Calu3 (cell line): ENCODE measurements around the gene AP5B1. TPM values are rescaled to one million over a fixed set of nuclear protein-coding genes. Genes with fewer than 3 reads are reported as not detected.

Source experiments
- BruUV-seq: library from RNA; stranded (reverse); fragments of 400-500 nt; replicated peaks from 2 replicates; lab custom pipeline; 2021; lab: Mats Ljungman, UMichigan
- CTCF ChIA-PET: fragments of 300-600 bp; sonication (Branson Sonifier 250); formaldehyde crosslinking; loops from one replicate; lab custom pipeline; 2022; ENCODE audit warnings: antibody characterized with exemption; lab: Charles Lee
- DNase-seq: peaks from one replicate; pipeline ENCODE4 v3.0.0; 2022
- H3K27ac Mint-ChIP-seq: one replicate; pipeline ENCODE4 v1.8.0; 2022; ENCODE audit warnings: mixed read lengths; ENCODE audit not compliant: unreplicated experiment
- H3K27me3 Mint-ChIP-seq: one replicate; pipeline ENCODE4 v1.8.0; 2022; ENCODE audit warnings: mixed read lengths; ENCODE audit not compliant: unreplicated experiment
- H3K36me3 Mint-ChIP-seq: one replicate; pipeline ENCODE4 v1.8.0; 2022; ENCODE audit warnings: mild to moderate bottlenecking, moderate library complexity, mixed read lengths; ENCODE audit not compliant: insufficient read depth, unreplicated experiment
- H3K4me1 Mint-ChIP-seq: one replicate; pipeline ENCODE4 v1.8.0; 2022; ENCODE audit warnings: mild to moderate bottlenecking, low read depth, mixed read lengths; ENCODE audit not compliant: unreplicated experiment
- H3K4me3 Mint-ChIP-seq: one replicate; pipeline ENCODE4 v1.8.0; 2022; ENCODE audit warnings: mild to moderate bottlenecking, low read depth, moderate library complexity, mixed read lengths; ENCODE audit not compliant: unreplicated experiment
- H3K9me3 Mint-ChIP-seq: one replicate; pipeline ENCODE4 v1.8.0; 2022; ENCODE audit warnings: low read depth, mixed read lengths; ENCODE audit not compliant: unreplicated experiment
- CTCF ChIP-seq: fragments of 200-600 bp; IDR thresholded peaks from one replicate; pipeline ENCODE4 v1.8.0; 2022; ENCODE audit warnings: antibody characterized with exemption; ENCODE audit not compliant: unreplicated experiment
- intact Hi-C: fragments of 100-400 bp; cut with micrococcal nuclease; formaldehyde crosslinking; loops from one replicate; pipeline ENCODE4 v1.10.0; 2022; ENCODE audit not compliant: unreplicated experiment
- total RNA-seq: library from RNA; stranded (reverse); gene quantifications from 2 replicates; pipeline ENCODE4 v1.2.3, GENCODE V29; 2022

AP5B1 gene
- total RNA-seq, 1 experiment from 2014 or later = 18.5 TPM

GRCh38 chr11:65822776-65823528 is 42.2 kb upstream of the AP5B1 start:
- DNase-seq = no peak
- TF ChIP-seq CTCF = no peak
- Mint-ChIP-seq H3K4me3 (no peak overlapping the region), H3K36me3 (peaks cover 5% of the 10 kb centered on the region), H3K4me1 (no peaks in the 10 kb centered on the region), H3K27me3 (no peaks in the 10 kb centered on the region), H3K9me3 (no peaks in the 10 kb centered on the region), H3K27ac (no peak overlapping the region)
- BruUV-seq = no TSS peak
- intact Hi-C loops = no loop called here
- CTCF ChIA-PET = no interaction called here

GRCh38 chr11:65821107-65821506 is 40.3 kb upstream of the AP5B1 start:
- Mint-ChIP-seq H3K4me1 (no peaks in the 10 kb centered on the region), H3K36me3 (peaks cover 13% of the 10 kb centered on the region), H3K4me3 (no peak overlapping the region), H3K27ac (no peak overlapping the region), H3K27me3 (no peaks in the 10 kb centered on the region), H3K9me3 (no peaks in the 10 kb centered on the region)
- DNase-seq = no peak
- intact Hi-C loops = no loop called here
- no peak for TF ChIP-seq CTCF
- no TSS peak for BruUV-seq
- CTCF ChIA-PET = interaction anchor here (0.6 kb wide), 1 partner anchor 19 kb away, joined by 3 read pairs; no protein-coding TSS in a partner anchor

- intact Hi-C loops = loop anchor here (2.0 to 5.0 kb wide), 3 partner anchors 46 to 107 kb away; no protein-coding TSS in a partner anchor
- H3K27ac Mint-ChIP-seq = no peak overlapping the region
- no TSS peak for BruUV-seq
- peaks cover 19% of the 10 kb centered on the region for H3K36me3 Mint-ChIP-seq
- TF ChIP-seq CTCF = peak; percentile 100
- no peaks in the 10 kb centered on the region for H3K27me3 Mint-ChIP-seq
- H3K4me3 Mint-ChIP-seq = peak overlapping the region; percentile 66
- H3K4me1 Mint-ChIP-seq = no peaks in the 10 kb centered on the region
- CTCF ChIA-PET = interaction anchor here (0.6 to 3.9 kb wide), 6 partner anchors 13 to 197 kb away, joined by 3 to 39 read pairs (median 6); partner anchors contain the start of genes AP5B1 and KAT5
- no peaks in the 10 kb centered on the region for H3K9me3 Mint-ChIP-seq
- DNase-seq = peak; percentile 97
These were observed 37.3 kb upstream of the AP5B1 start for GRCh38 chr11:65817835-65818680.

- no peak for DNase-seq
- Mint-ChIP-seq H3K36me3 (peaks cover 20% of the 10 kb centered on the region), H3K4me1 (no peaks in the 10 kb centered on the region), H3K9me3 (no peaks in the 10 kb centered on the region), H3K27ac (peak overlapping the region; percentile 57), H3K4me3 (peak overlapping the region; percentile 66), H3K27me3 (peaks cover under 1% of the 10 kb centered on the region)
- no peak for TF ChIP-seq CTCF
- BruUV-seq = TSS peak; percentile 60
- CTCF ChIA-PET = interaction anchor here (0.6 to 3.9 kb wide), 8 partner anchors 10 to 198 kb away, joined by 3 to 39 read pairs (median 4); partner anchors contain the start of genes AP5B1 and KAT5
- intact Hi-C loops = loop anchor here (5.0 kb wide), 1 partner anchor 45 kb away; no protein-coding TSS in a partner anchor
These were observed 36.6 kb upstream of the AP5B1 start for GRCh38 chr11:65817312-65817834.
